IPS-18a (cell line): Measurements from ENCODE around the gene DAZAP1.
"Not testable (repeated sequence)": the region's sequence is repeated elsewhere in the genome, so short reads cannot be mapped to it uniquely, and the experiment has no call there.

ENCODE experiments used
- H3K27ac ChIP-seq: one replicate; pipeline ENCODE4 v1.5.1; 2013; ENCODE audit warnings: low read length
- H3K27me3 ChIP-seq: one replicate; pipeline ENCODE4 v1.6.1; 2013; ENCODE audit warnings: mild to moderate bottlenecking, low read length; ENCODE audit not compliant: control insufficient read depth, insufficient read depth
- H3K36me3 ChIP-seq: one replicate; pipeline ENCODE4 v1.6.1; 2013; ENCODE audit warnings: low read depth, low read length; ENCODE audit not compliant: control insufficient read depth
- H3K4me1 ChIP-seq: one replicate; pipeline ENCODE4 v1.6.1; 2013; ENCODE audit warnings: low read depth, low read length; ENCODE audit not compliant: control insufficient read depth
- H3K4me3 ChIP-seq: one replicate; pipeline ENCODE4 v1.5.1; 2013; ENCODE audit warnings: low read length
- H3K9ac ChIP-seq: one replicate; pipeline ENCODE4 v1.6.1; 2013; ENCODE audit warnings: mild to moderate bottlenecking, low read length, moderate library complexity
- H3K9me3 ChIP-seq: one replicate; pipeline ENCODE4 v1.6.1; 2013; ENCODE audit warnings: low read depth, low read length; ENCODE audit not compliant: control insufficient read depth

DAZAP1 gene

DNA sequence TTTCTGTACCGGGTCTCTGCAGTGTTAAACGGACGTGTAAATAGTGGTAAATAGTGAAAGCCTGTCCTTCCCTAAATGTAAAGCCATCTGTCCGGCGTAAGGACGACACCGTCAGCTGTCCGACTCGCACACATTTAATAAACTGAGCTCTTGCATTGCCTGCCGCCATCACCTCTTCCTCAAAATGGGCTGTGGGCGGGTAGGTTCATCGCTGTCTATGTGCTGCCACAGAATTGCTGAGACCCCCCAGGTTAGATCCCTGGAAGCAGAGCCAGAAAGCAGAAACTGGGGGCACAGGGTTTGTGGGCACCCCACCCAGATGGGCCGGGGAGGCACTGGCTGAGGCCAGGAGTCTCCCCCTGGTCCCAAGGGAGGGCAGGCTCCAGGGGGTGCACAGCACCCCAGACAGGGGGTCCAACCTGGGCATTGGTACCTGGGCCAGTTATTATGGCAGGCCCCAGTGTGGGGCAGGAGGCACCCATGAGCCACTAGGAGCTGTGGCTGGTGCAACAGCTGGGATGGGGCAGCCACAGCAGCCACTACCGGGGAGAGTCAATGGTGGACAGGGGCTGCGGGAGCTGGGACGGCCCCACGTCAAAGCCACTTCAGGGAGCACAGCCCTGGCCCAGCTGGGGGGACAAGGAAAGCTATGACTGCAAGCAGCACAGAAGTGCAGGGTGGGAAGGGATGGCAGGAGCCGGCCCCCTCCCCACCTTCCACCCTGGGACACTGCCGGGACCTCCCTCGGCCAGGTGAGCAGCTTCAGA is 65.9 kb downstream of the DAZAP1 start:
- no peaks in the 10 kb centered on the region for H3K36me3 ChIP-seq
- peaks cover 56% of the 10 kb centered on the region for H3K27me3 ChIP-seq
- H3K9me3 ChIP-seq, result no peaks in the 10 kb centered on the region
- no peaks in the 10 kb centered on the region for H3K4me1 ChIP-seq
- H3K4me3 ChIP-seq, result no peak overlapping the region
- no peak overlapping the region for H3K9ac ChIP-seq
- no peak overlapping the region for H3K27ac ChIP-seq

DNA sequence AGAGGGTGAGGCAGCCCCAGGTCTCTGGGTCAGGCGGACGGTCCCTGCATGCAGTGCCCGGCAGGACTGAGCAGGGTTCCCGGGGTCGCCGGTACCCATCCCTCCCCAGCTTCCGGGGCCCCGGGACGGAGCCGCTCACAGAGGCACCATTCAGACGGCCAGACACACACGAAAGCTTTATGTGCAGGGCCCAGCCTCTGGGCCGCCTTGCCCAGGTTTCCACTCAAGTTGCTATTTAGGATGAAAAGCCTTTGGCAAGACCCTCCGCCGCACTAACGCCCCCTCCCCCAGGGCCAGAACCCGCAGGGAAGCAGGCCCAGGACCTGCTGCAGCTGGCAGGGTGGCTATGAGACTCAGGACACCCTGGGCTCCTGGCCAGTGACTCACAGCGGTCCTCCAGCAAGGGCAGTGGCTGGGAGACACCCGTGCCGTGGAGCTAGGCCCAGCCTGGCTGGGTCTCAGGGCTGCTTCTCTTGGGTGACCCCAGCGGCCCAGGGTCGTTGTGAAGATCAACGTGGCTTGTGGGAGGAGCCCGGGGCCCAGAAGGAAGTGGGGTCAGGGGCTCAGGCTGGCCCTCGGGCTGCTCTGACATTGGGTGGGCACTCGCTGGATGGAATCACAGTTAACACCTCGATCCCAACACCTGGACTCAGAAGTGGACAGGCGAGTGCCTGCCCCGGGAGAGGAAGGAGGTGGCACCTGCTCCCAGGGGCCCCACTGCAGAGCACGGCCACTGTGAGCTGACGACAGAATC is 66.8 kb downstream of the DAZAP1 start:
- no peaks in the 10 kb centered on the region for H3K36me3 ChIP-seq
- no peak overlapping the region for H3K27ac ChIP-seq
- H3K27me3 ChIP-seq, result peaks cover 47% of the 10 kb centered on the region
- H3K9me3 ChIP-seq, result no peaks in the 10 kb centered on the region
- H3K4me1 ChIP-seq, result no peaks in the 10 kb centered on the region
- no peak overlapping the region for H3K4me3 ChIP-seq
- no peak overlapping the region for H3K9ac ChIP-seq

DNA sequence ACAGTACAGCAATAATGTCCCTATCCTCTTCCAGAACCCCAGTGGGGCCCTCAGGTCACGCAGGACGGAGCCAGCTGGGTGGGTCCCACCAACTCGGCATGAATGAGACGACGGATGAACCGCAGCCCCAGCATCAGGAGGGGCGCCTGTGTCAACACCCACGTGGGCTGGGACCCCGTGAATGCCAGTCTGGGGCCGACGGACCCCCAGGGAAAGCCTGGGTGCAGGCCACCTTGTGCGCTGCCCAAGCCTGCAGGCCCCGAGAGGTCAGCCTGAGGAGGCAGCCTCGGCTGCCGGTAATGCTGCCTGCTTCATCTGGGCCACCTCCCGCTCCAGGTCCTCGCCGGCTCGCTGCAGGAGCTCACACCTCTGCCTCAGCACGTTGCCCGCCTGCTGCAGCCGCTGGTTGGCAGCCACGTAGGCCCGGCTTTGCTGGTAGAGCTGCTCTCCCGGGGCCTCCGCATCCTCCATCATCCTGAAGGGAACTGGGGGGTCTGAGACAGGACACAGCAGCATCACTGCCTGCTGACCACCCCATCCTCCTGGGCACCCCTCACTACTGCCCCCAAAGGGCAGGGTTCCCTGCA is 67.5 kb downstream of the DAZAP1 start:
- H3K9ac ChIP-seq, result no peak overlapping the region
- no peak overlapping the region for H3K27ac ChIP-seq
- no peaks in the 10 kb centered on the region for H3K4me1 ChIP-seq
- H3K27me3 ChIP-seq, result peaks cover 40% of the 10 kb centered on the region
- no peak overlapping the region for H3K4me3 ChIP-seq
- no peaks in the 10 kb centered on the region for H3K36me3 ChIP-seq
- no peaks in the 10 kb centered on the region for H3K9me3 ChIP-seq

DNA sequence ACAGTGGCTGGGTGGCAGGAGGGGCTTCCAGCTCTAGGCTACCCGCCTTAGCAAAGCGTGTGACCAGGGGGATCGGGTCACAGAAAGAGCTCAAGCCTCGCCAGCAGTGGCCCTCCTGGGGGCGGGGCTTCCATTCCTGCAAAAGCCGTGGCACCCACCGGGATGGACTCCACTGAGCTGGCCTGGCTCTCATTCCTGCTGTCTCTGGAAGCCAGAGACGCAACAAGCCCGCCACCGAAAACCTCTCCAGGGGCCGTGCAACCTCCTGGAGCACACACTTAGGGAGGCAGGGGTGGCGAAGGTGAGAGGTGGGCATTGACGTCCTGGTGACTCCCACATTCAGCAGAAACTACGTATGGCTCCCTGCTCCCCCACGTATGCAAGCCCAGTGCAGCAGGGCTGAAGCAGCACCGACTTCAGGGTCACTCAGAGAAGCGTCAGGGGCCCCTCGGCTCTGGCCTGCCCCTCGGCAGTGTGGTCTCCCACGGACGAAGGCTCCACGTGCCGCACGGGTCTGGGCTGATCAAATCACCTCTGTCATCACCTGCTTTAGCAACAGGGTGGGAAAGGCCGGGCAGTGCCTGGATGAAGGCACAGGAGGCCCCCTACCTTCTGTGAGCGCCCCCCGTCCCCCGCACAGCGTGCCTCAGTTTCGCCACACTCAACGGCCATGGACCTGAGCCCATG is 68.5 kb downstream of the DAZAP1 start:
- Histone ChIP-seq H3K4me1 (no peaks in the 10 kb centered on the region), H3K27ac (no peak overlapping the region), H3K4me3 (no peak overlapping the region), H3K9me3 (no peaks in the 10 kb centered on the region), H3K9ac (no peak overlapping the region), H3K36me3 (no peaks in the 10 kb centered on the region), H3K27me3 (peaks cover 30% of the 10 kb centered on the region)

DNA sequence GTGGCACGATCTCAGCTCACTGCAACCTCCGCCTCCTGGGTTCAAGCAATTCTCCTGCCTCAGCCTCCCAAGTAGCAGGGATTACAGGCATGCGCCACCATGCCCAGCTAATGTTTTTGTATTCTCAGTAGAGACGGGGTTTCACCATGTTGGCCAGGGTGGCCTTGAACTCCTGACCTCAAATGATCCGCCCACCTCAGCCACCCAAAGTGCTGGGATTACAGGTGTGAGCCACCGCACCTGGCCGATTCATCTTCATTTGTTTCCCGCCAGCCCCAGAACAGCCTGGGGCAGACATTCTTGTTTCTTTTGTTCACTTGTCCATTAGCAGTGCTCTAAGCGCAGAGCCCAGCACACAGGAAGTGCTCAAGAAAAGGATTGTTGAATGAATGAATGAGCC is 69.7 kb downstream of the DAZAP1 start:
- not testable (repeated sequence) for H3K9ac ChIP-seq, H3K4me1 ChIP-seq, H3K27ac ChIP-seq, H3K4me3 ChIP-seq, H3K9me3 ChIP-seq, H3K36me3 ChIP-seq
- peaks cover 19% of the 10 kb centered on the region for H3K27me3 ChIP-seq

DNA sequence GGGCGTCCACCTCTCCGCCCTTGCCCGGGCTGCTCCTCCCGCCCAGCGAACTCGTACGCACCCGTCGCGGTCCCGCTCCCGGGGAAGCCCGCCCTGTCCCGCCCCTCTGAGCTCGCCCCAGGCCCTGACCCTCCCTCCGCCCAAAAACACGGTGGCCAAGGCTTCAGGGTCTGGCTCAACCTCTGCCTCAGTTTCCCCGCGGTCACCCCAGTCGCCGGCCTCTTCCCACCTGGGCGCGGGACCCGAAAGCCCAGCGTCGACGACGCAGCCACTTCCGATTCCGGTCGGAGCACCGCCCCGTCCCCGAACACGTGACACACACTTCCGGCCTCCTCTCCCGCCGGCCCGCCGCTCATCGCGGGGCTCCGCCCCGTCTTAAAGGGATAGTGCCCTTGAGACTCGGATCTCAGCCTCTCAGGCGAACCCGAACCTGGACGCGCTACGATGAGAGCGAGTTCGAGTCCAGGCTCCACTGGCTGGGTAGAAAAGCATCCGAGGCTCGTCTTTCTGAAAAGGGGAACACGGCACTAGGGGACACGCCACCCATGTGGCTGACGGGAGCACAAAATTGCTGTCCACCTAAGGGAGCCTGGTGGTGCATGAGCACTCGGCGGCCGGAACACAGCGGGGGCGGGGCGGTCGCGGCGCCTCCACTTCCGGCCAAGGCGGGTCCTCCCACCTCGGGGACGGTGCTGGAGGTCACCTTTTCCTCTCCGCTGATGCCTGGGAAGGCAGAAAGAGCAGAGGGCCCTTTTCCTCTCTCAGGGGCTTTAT is 71.7 kb downstream of the DAZAP1 start, which contains the start of gene C19orf25:
Gene C19orf25, minus strand, starts transcription at position 282 of the 774 bp plus-strand sequence. CDS start 312 bp downstream, outside the sequence.
- Histone ChIP-seq H3K27ac (peak within 1 kb of the TSS; percentile 89), H3K9ac (peak within 1 kb of the TSS; percentile 61), H3K4me1 (no peaks in the 10 kb centered on the region), H3K27me3 (no peaks in the 10 kb centered on the region), H3K9me3 (no peaks in the 10 kb centered on the region), H3K4me3 (peak within 1 kb of the TSS; percentile 80), H3K36me3 (no peaks in the 10 kb centered on the region)

DNA sequence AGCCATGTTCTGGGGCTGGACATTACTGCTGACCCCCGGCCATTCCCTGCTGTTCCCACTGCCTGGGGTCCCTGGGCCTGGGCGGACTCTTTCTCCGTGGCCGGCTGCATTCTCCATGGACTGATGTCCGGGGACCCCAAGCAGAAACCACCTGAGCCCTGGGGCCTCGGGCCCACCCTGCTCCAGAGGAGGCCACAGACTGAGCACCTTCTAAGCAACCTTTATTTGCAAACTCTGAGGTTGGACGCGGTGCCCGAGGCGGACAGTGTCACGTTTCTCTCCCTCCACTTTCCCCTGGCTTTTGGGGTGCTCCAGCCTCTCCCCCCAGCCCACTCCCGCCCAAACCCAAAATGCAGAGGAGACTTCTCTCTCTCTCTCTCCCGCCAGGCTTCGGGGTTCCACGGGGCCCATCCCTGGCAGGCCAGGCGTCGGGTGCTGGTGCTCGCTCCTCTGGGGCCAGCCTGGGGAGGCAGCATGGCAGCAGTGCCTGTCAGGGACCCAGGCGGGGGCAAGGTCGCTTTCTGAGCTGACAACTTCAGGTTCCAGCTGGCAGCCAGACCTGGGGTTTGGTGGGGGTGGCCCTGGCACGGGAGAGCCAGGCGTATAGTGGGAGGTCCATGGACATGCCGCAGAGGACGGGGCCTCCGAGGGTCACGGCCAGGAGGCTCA is 74.0 kb downstream of the DAZAP1 start:
- no peaks in the 10 kb centered on the region for H3K27me3 ChIP-seq
- H3K36me3 ChIP-seq, result no peaks in the 10 kb centered on the region
- no peak overlapping the region for H3K27ac ChIP-seq
- H3K9ac ChIP-seq, result no peak overlapping the region
- no peak overlapping the region for H3K4me3 ChIP-seq
- no peaks in the 10 kb centered on the region for H3K9me3 ChIP-seq
- no peaks in the 10 kb centered on the region for H3K4me1 ChIP-seq

DNA sequence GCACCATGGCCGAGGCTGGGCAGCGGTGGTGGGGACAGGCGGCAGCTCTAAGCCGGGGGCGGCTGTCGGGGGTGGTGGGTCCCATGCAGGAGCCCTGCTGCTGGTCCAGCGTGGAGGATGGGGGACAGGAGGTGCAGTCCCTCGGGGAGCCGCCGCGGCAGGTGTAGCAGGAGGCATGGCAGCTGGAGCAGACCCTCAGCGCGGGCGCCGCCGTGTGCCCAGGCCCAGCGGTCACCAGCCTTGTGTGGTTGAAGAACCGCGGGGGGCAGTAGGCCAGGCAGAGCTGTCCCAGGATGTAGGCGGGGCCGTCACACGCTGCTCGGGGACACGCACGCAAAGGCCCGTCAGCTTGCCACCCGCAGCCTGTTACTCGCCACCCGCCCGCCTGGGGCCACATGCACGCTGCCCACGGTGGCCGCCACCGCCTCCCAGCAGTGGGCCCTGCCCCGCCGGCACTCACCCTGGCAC is 74.5 kb downstream of the DAZAP1 start:
- Histone ChIP-seq H3K9me3 (no peaks in the 10 kb centered on the region), H3K27me3 (no peaks in the 10 kb centered on the region), H3K9ac (no peak overlapping the region), H3K27ac (no peak overlapping the region), H3K4me3 (no peak overlapping the region), H3K36me3 (no peaks in the 10 kb centered on the region), H3K4me1 (no peaks in the 10 kb centered on the region)

DNA sequence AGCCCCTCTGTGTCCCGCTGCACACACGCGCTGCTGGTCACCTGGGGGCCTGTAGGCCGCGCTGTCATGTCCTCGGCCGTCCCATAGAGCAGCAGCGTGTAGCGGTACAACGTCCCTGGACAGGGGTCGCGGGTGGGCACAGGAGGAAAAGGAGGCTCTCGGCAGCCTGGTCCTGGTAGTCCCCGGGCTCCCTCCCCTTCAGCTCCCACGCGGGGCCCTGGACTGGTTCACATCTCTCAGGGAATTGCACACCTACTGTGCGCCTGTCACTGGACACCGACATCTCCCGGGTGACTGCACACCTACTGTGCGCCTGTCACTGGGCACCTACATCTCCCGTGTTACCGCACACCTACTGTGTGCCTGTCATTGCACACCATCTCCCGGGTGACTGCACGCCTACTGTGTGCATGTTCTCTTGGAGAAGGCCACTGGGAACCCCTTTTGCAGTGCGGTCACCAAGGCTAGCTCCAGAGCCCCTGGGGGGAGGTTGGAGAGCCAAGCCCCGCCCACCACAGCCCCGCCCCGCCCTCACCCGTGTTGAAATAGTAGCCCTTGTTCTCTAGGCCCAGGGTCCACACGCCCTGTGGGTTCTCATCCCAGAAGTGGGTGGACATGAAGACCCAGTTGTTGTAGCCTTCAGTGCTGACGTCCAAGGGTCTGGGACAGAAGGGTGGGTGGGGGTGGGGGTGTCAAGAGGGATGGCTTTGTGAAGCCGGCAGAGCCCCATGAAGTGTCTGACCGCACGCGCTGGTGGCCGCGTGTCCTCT is 75.2 kb downstream of the DAZAP1 start:
- no peaks in the 10 kb centered on the region for H3K4me1 ChIP-seq
- no peaks in the 10 kb centered on the region for H3K36me3 ChIP-seq
- H3K4me3 ChIP-seq, result no peak overlapping the region
- no peaks in the 10 kb centered on the region for H3K9me3 ChIP-seq
- no peaks in the 10 kb centered on the region for H3K27me3 ChIP-seq
- H3K27ac ChIP-seq, result no peak overlapping the region
- H3K9ac ChIP-seq, result no peak overlapping the region
